ENCODE measurements around the gene EHBP1L1. TPM values are rescaled to one million over a fixed set of nuclear protein-coding genes. Genes with fewer than 3 reads are reported as not detected.

Gene EHBP1L1
- total and polyA plus RNA-seq, 2 of the 13 experiments (the other 11 are each of a cell fraction or from before 2014, with no cell fraction given), result 8.3 to 10.6 TPM

- no peak for TF ChIP-seq SNAPC4 (CRISPR knock-in tag; IDR thresholded peaks at IDR 0.05)
- peak; percentile 46 for TF ChIP-seq STAG1 (CRISPR knock-in tag; IDR thresholded peaks at IDR 0.05)
- no peak for TF ChIP-seq ZBTB37 (CRISPR knock-in tag; IDR thresholded peaks at IDR 0.05)
- peak; percentile 82 for TF ChIP-seq AGO1 (IDR thresholded peaks at IDR 0.05; ENCODE audit: low read depth, low read length, poor library complexity, severe bottlenecking)
- TF ChIP-seq NR2F1 (CRISPR knock-in tag; IDR thresholded peaks at IDR 0.05), result no peak
- no peak for TF ChIP-seq SRSF4 (IDR thresholded peaks at IDR 0.05; ENCODE audit: low read depth, low read length, poor library complexity, severe bottlenecking)
- no peak for TF ChIP-seq CAMTA2 (CRISPR knock-in tag; IDR thresholded peaks at IDR 0.05; ENCODE audit: borderline replicate concordance)
- no peak for TF ChIP-seq NFAT5 (CRISPR knock-in tag; IDR thresholded peaks at IDR 0.05)
- TF ChIP-seq SIX4 (CRISPR knock-in tag; IDR thresholded peaks at IDR 0.05), result no peak
- no peak for TF ChIP-seq SP2 (CRISPR knock-in tag; IDR thresholded peaks at IDR 0.05)
- no peak for TF ChIP-seq TOE1 (CRISPR knock-in tag; IDR thresholded peaks at IDR 0.05)
- TF ChIP-seq ZNF264 (CRISPR knock-in tag; IDR thresholded peaks at IDR 0.05), result no peak
- no peak for TF ChIP-seq IRF9 (CRISPR knock-in tag; IDR thresholded peaks at IDR 0.05; ENCODE audit: borderline replicate concordance)
- TF ChIP-seq TCF7L2 (IDR thresholded peaks at IDR 0.05; ENCODE audit: low read depth, low read length), result no peak
Observed at GRCh38 chr11:65574109-65574810, 1.6 kb upstream of the EHBP1L1 start (continued).

All from HepG2 (cell line).